IMR-90 (cell line): Measurements from ENCODE around the gene GOLT1B. TPM values are rescaled to one million over a fixed set of nuclear protein-coding genes. Genes with fewer than 3 reads are reported as not detected.

ENCODE experiments used
- ATAC-seq: fragments of 200-7000 bp; cut with Tn5 transposase; 2 replicates; pipeline ENCODE4 v1.9.1; 2020; ENCODE audit warnings: low read depth, mild to moderate bottlenecking, moderate library complexity
- BruUV-seq: library from RNA; stranded (reverse); fragments of 400-500 nt; replicated peaks from 2 replicates; lab custom pipeline; 2021; lab: Mats Ljungman, UMichigan
- CTCF ChIA-PET: fragments of 300-600 bp; formaldehyde crosslinking; extraction: SDS; loops from one replicate; lab custom pipeline; 2021; ENCODE audit warnings: antibody characterized with exemption; lab: Yijun Ruan, JAX
- POLR2A ChIA-PET: fragments of 300-600 bp; sonication (Branson Sonifier 250); formaldehyde crosslinking; loops from one replicate; lab custom pipeline; 2022; ENCODE audit warnings: antibody characterized with exemption; ENCODE audit not compliant: unreplicated experiment; lab: Charles Lee
- DNase-seq: peaks from one replicate; pipeline ENCODE4 v3.0.0; 2013
- H2AFZ ChIP-seq: replicated peaks from 2 replicates; pipeline ENCODE3; 2013; ENCODE audit warnings: low read length, mild to moderate bottlenecking; ENCODE audit not compliant: poor library complexity
- H2AK5ac ChIP-seq: 2 replicates; pipeline ENCODE4 v1.6.1; 2013; ENCODE audit warnings: low read depth, low read length, inconsistent platforms
- H2AK9ac ChIP-seq: replicated peaks from 2 replicates; pipeline ENCODE3; 2013; ENCODE audit warnings: mild to moderate bottlenecking, low read depth, low read length, moderate library complexity; ENCODE audit not compliant: poor library complexity
- H2BK120ac ChIP-seq: 2 replicates; pipeline ENCODE4 v1.6.1; 2013; ENCODE audit warnings: low read depth, low read length, inconsistent platforms
- H2BK15ac ChIP-seq: 3 replicates; pipeline ENCODE4 v1.6.1; 2013; ENCODE audit warnings: low read depth, low read length, inconsistent platforms
- H2BK20ac ChIP-seq: 2 replicates; pipeline ENCODE4 v1.6.1; 2013; ENCODE audit warnings: low read depth, mild to moderate bottlenecking, inconsistent platforms, low read length, moderate library complexity
- H2BK5ac ChIP-seq: 2 replicates; pipeline ENCODE4 v1.6.1; 2013; ENCODE audit warnings: mild to moderate bottlenecking, low read depth, low read length, inconsistent platforms; ENCODE audit not compliant: poor library complexity, severe bottlenecking
- H3K14ac ChIP-seq: replicated peaks from 2 replicates; pipeline ENCODE4 v1.6.1; 2013; ENCODE audit warnings: low read depth, low read length, inconsistent platforms
- H3K18ac ChIP-seq: 2 replicates; pipeline ENCODE4 v1.6.1; 2013; ENCODE audit warnings: low read depth, low read length, control low read depth
- H3K23ac ChIP-seq: 2 replicates; pipeline ENCODE4 v1.6.1; 2013; ENCODE audit warnings: low read depth, low read length, inconsistent platforms
- H3K27ac ChIP-seq: 2 replicates; pipeline ENCODE4 v1.5.1; 2013; ENCODE audit warnings: mild to moderate bottlenecking, control low read depth, low read length; ENCODE audit not compliant: insufficient read depth
- H3K27me3 ChIP-seq: 2 replicates; pipeline ENCODE4 v1.6.1; 2013; ENCODE audit warnings: low read length; ENCODE audit not compliant: control insufficient read depth, insufficient read depth
- H3K36me3 ChIP-seq: 2 replicates; pipeline ENCODE4 v1.6.1; 2013; ENCODE audit warnings: low read length, mixed read lengths; ENCODE audit not compliant: control insufficient read depth, insufficient read depth
- H3K4ac ChIP-seq: 2 replicates; pipeline ENCODE4 v1.6.1; 2013; ENCODE audit warnings: low read depth, low read length, inconsistent platforms
- H3K4me1 ChIP-seq: 2 replicates; pipeline ENCODE4 v1.6.1; 2013; ENCODE audit warnings: low read length, mixed read lengths; ENCODE audit not compliant: control insufficient read depth, insufficient read depth
- H3K4me2 ChIP-seq: 2 replicates; pipeline ENCODE4 v1.6.1; 2013; ENCODE audit warnings: low read depth, mild to moderate bottlenecking, control low read depth, low read length, moderate library complexity
- H3K4me3 ChIP-seq: 2 replicates; pipeline ENCODE4 v1.5.1; 2013; ENCODE audit warnings: low read depth, mild to moderate bottlenecking, control low read depth, low read length, moderate library complexity; ENCODE audit not compliant: insufficient read depth
- H3K56ac ChIP-seq: 2 replicates; pipeline ENCODE4 v1.6.1; 2013; ENCODE audit warnings: low read length, inconsistent platforms; ENCODE audit not compliant: insufficient read depth; ENCODE audit errors: extremely low read depth
- H3K79me1 ChIP-seq, 2 experiments: 2 replicates each; pipeline ENCODE4 v1.6.1; 2013; ENCODE audit warnings: low read length in 2 of 2, inconsistent platforms in 1 of 2, low read depth in 1 of 2
- H3K9ac ChIP-seq: 2 replicates; pipeline ENCODE4 v1.6.1; 2013; ENCODE audit warnings: low read depth, low read length, control low read depth
- H3K9me1 ChIP-seq: 2 replicates; pipeline ENCODE4 v1.6.1; 2013; ENCODE audit warnings: low read length, inconsistent platforms; ENCODE audit not compliant: insufficient read depth
- H3K9me3 ChIP-seq: 2 replicates; pipeline ENCODE4 v1.6.1; 2013; ENCODE audit warnings: low read length; ENCODE audit not compliant: control insufficient read depth, insufficient read depth
- H4K20me1 ChIP-seq: 2 replicates; pipeline ENCODE4 v1.6.1; 2013; ENCODE audit warnings: low read length, inconsistent platforms; ENCODE audit not compliant: insufficient read depth
- H4K5ac ChIP-seq: 2 replicates; pipeline ENCODE4 v1.6.1; 2013; ENCODE audit warnings: mild to moderate bottlenecking, low read depth, low read length, control low read depth
- H4K8ac ChIP-seq, 2 experiments: 2 replicates each; pipeline ENCODE4 v1.6.1; 2013; ENCODE audit warnings: low read depth in 2 of 2, low read length in 2 of 2, control low read depth in 1 of 2, inconsistent platforms in 1 of 2
- H4K91ac ChIP-seq: 2 replicates; pipeline ENCODE4 v1.6.1; 2013; ENCODE audit warnings: low read depth, low read length, inconsistent platforms; ENCODE audit not compliant: insufficient read depth
- BHLHE40 ChIP-seq: fragments of 150-350 bp; IDR thresholded peaks from 2 replicates; pipeline ENCODE4 v1.6.1; 2016; ENCODE audit warnings: mild to moderate bottlenecking, low read depth, low read length
- CEBPB ChIP-seq: IDR thresholded peaks from 2 replicates; pipeline ENCODE4 v1.6.1; 2012; ENCODE audit warnings: low read depth, low read length, improper control_type of control experiment
- CHD1 ChIP-seq: IDR thresholded peaks from 2 replicates; pipeline ENCODE4 v1.6.1; 2012; ENCODE audit warnings: low read depth, low read length, improper control_type of control experiment
- ELK1 ChIP-seq: fragments of 150-350 bp; IDR thresholded peaks from 2 replicates; pipeline ENCODE4 v1.6.1; 2016; ENCODE audit warnings: low read depth, mild to moderate bottlenecking, low read length, moderate library complexity, borderline replicate concordance
- FOS ChIP-seq: fragments of 150-350 bp; IDR thresholded peaks from 2 replicates; pipeline ENCODE4 v1.6.1; 2016; ENCODE audit warnings: low read depth, low read length
- MAFK ChIP-seq: IDR thresholded peaks from 2 replicates; pipeline ENCODE4 v1.6.1; 2012; ENCODE audit warnings: low read depth, low read length, improper control_type of control experiment
- MAZ ChIP-seq: IDR thresholded peaks from 2 replicates; pipeline ENCODE4 v1.6.1; 2012; ENCODE audit warnings: low read depth, mild to moderate bottlenecking, low read length, improper control_type of control experiment, moderate library complexity, borderline replicate concordance
- MXI1 ChIP-seq: IDR thresholded peaks from 2 replicates; pipeline ENCODE4 v1.6.1; 2012; ENCODE audit warnings: low read depth, mild to moderate bottlenecking, low read length, moderate library complexity, borderline replicate concordance
- NFE2L2 ChIP-seq: fragments of 150-350 bp; IDR thresholded peaks from 2 replicates; pipeline ENCODE4 v1.6.1; 2016; ENCODE audit warnings: low read depth, mild to moderate bottlenecking, low read length
- POLR2A ChIP-seq: IDR thresholded peaks from 2 replicates; pipeline ENCODE4 v1.6.1; 2012; ENCODE audit warnings: mild to moderate bottlenecking, low read depth, low read length
- RAD21 ChIP-seq: IDR thresholded peaks from 2 replicates; pipeline ENCODE4 v1.6.1; 2012; ENCODE audit warnings: low read length, improper control_type of control experiment
- RCOR1 ChIP-seq: IDR thresholded peaks from 2 replicates; pipeline ENCODE4 v1.6.1; 2012; ENCODE audit warnings: mild to moderate bottlenecking, low read length, improper control_type of control experiment; ENCODE audit not compliant: insufficient replicate concordance
- RFX5 ChIP-seq: IDR thresholded peaks from 2 replicates; pipeline ENCODE4 v1.8.0; 2012; ENCODE audit warnings: low read depth, mild to moderate bottlenecking, low read length, moderate library complexity
- SMC3 ChIP-seq: fragments of 150-350 bp; IDR thresholded peaks from 2 replicates; pipeline ENCODE4 v1.6.1; 2016; ENCODE audit warnings: low read depth, mild to moderate bottlenecking, antibody characterized with exemption, low read length, moderate library complexity
- WGBS, 2 experiments: methylation state at CpG; one replicate each; pipeline versions ENCODE4 v1.1.5 to v1.1.7; 2013; ENCODE audit warnings: missing lambda C conversion rate in 2 of 2; ENCODE audit not compliant: insufficient read length in 1 of 2; ENCODE audit errors: extremely low coverage in 2 of 2; 5-methylcytosine and 5-hydroxymethylcytosine counted together
- dilution Hi-C: fragments of 300-500 bp; cut with HindIII; formaldehyde crosslinking; loops from one replicate; pipeline ENCODE4 v1.14.3; 2018; ENCODE audit warnings: low sequenced_read_pairs; ENCODE audit not compliant: unreplicated experiment
- in situ Hi-C: fragments of 300-500 bp; cut with MboI; formaldehyde crosslinking; loops from 3 replicates; pipeline ENCODE4 v1.14.3; 2019; ENCODE audit warnings: low sequenced_read_pairs, inconsistent platforms, mixed read lengths
- intact Hi-C: fragments of 100-400 bp; cut with micrococcal nuclease; formaldehyde crosslinking; loops from 2 replicates; pipeline ENCODE4 v1.10.0; 2022
- polyA plus RNA-seq, 3 experiments: library from polyadenylated mRNA; depleted of rRNA; stranded (reverse); fragments of >200 nt; gene quantifications; 2 replicates each; pipeline ENCODE4 v1.2.3, GENCODE V29; 2012; ENCODE audit warnings: low replicate concordance in 1 of 3
- total RNA-seq: library from RNA; depleted of rRNA; stranded (reverse); fragments of >200 nt; gene quantifications from 2 replicates; pipeline ENCODE4 v1.2.3, GENCODE V29; 2012
- TF ChIP-seq, protein P1 (sequence below): fragments of 150-350 bp; IDR thresholded peaks from 2 replicates; pipeline ENCODE4 v1.6.1; 2017; ENCODE audit warnings: mild to moderate bottlenecking, antibody characterized with exemption, low read length, low read depth

The GOLT1B gene
- total and polyA plus RNA-seq, 2 of the 4 experiments (the other 2 are of a cell fraction), result 27.2 to 50.5 TPM

- no TSS peak for BruUV-seq
- TF ChIP-seq POLR2A (no peak), BHLHE40 (no peak), MAZ (no peak), RFX5 (no peak), CEBPB (no peak), NFE2L2 (no peak), MAFK (no peak), MXI1 (no peak), FOS (no peak), SMC3 (no peak), CHD1 (no peak), ELK1 (no peak), RAD21 (no peak), RCOR1 (no peak)
- TF ChIP-seq, protein P1, sequence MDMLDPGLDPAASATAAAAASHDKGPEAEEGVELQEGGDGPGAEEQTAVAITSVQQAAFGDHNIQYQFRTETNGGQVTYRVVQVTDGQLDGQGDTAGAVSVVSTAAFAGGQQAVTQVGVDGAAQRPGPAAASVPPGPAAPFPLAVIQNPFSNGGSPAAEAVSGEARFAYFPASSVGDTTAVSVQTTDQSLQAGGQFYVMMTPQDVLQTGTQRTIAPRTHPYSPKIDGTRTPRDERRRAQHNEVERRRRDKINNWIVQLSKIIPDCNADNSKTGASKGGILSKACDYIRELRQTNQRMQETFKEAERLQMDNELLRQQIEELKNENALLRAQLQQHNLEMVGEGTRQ, result no peak
Observed at GRCh38 chr12:21538061-21538653, 36.6 kb downstream of the GOLT1B start.

More at GRCh38 chr12:21538061-21538653, 36.6 kb downstream of the GOLT1B start:
- H3K4me1 ChIP-seq, result no peaks in the 10 kb centered on the region
- no peak overlapping the region for H4K91ac ChIP-seq
- no peaks in the 10 kb centered on the region for H3K9me1 ChIP-seq
- dilution Hi-C loops (no loop called here), intact Hi-C loops (no loop called here), in situ Hi-C loops (no loop called here)
- no peak overlapping the region for H3K14ac ChIP-seq
- no peaks in the 10 kb centered on the region for H3K79me1 ChIP-seq
- H3K56ac ChIP-seq, result no peak overlapping the region
- H4K20me1 ChIP-seq, result no peaks in the 10 kb centered on the region
- H3K36me3 ChIP-seq, result no peaks in the 10 kb centered on the region
- no peak overlapping the region for H3K4me2 ChIP-seq
- DNase-seq (no peak), ATAC-seq (no peak)
- no peak overlapping the region for H3K4ac ChIP-seq
- H2BK20ac ChIP-seq, result no peak overlapping the region
- no peak overlapping the region for H3K9ac ChIP-seq
- H3K27ac ChIP-seq, result no peak overlapping the region
- H4K8ac ChIP-seq, result no peak overlapping the region
- H3K18ac ChIP-seq, result no peak overlapping the region
- no peak overlapping the region for H3K23ac ChIP-seq
- no peak overlapping the region for H2BK5ac ChIP-seq
- H2AK5ac ChIP-seq, result no peak overlapping the region
- no peak overlapping the region for H2AK9ac ChIP-seq
- H2BK15ac ChIP-seq, result no peak overlapping the region
- H3K4me3 ChIP-seq, result no peak overlapping the region
- H2AFZ ChIP-seq, result no peak overlapping the region
- H3K27me3 ChIP-seq, result peaks cover 4% of the 10 kb centered on the region
- no peak overlapping the region for H4K5ac ChIP-seq
- H3K9me3 ChIP-seq, result no peaks in the 10 kb centered on the region
- POLR2A ChIA-PET, result no interaction called here
- no CpG with 5 or more reads among the region's 5 CpGs for WGBS, 2 experiments
- H2BK120ac ChIP-seq, result no peak overlapping the region
- CTCF ChIA-PET, result no interaction called here
